GM21423 (cell line): ENCODE measurements around the gene ATP1A2.

Experiments
- ATAC-seq: cut with Tn5 transposase; IDR thresholded peaks from one replicate; pipeline ENCODE4 v1.9.1; 2021; ENCODE audit warnings: mild to moderate bottlenecking, moderate library complexity; ENCODE audit not compliant: unreplicated experiment

Gene ATP1A2

DNA sequence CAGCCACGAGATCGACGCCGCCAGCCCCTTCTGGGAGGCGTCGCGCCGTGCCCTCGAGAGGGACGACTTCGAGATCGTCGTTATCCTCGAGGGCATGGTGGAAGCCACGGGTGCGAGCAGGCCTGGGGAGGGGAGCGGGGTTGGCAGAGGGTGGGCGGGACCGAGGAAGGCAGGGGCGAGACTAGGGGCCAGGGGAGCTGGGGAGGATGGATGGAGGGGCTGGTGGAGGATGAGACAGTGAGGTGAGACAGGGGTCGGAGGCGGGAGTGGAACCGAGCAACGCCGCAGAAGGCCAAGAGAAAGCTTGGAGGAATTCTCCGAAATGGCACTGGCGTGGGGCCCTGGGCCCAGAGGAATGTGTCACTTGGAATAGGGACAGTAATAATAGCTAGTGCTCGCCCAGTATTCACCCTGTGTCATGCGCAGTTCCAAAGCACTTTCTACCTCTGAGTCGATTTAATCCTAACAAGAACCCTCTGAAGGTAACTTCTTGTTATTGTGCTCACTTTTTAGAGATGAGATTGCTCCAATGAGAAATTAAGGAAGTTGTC, 30.7 kb upstream of the ATP1A2 start:
- no peak for ATAC-seq

DNA sequence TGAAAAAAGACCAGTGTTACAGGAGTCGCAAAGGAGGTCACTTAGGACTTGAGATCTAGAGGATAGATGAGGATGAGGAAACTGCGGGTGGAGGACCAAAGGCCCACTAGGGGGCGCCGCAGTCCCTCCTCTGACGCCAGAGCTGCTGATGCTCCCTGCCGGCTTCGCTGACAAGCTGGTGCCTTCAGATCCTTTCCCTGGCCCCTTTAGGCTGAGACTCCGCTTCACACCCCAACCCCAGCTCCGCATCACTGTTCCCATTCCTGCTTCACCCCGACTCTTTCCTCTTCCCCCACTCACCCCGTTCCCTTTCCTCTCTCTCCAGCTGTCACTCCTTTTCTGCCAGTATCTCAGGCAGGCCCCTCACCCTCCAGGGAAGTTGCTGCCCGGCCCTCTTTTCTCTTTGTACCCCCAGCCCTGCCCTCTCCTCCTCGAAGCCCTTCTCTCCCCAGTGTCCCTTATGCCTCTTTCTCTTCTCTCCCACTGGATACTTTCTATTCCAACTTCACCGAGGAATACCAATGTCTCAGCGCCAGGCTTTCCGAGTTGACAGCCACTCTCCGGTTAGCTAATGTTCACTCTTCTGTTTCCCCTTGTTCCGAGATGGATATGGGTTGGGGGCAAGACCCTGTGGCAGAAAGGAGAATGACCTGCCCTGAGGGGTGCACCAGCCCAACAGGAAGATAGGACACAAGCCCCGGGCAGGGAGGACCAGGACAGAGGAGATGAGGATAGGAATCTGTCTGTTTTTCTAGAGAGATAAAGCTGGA, 29.7 kb upstream of the ATP1A2 start:
- no peak for ATAC-seq

GRCh38 chr1:160086456-160086892, 29.1 kb upstream of the ATP1A2 start:
- ATAC-seq, result no peak

DNA sequence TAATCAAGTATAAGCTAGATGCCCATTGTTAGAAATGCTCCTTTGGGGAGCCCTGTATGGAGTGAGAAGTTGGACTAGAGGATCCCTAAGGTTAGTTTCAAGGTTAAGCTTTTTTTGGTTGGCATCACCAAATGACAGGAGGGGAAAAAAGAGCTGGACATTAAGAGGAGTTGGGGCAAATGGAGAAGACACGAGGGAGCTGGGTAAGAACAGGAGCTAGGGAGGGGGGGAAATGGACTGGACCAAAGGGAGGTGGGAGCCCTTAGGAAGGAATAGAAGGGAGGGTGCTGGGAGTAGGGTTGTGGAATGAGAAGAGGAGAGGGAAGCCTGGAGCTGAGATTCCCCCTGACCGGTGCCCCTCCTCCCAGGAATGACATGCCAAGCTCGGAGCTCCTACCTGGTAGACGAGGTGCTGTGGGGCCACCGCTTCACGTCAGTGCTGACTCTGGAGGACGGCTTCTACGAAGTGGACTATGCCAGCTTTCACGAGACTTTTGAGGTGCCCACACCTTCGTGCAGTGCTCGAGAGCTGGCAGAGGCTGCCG, 28.4 kb upstream of the ATP1A2 start:
- no peak for ATAC-seq

GRCh38 chr1:160089883-160090282, 25.7 kb upstream of the ATP1A2 start:
- ATAC-seq, result no peak

DNA sequence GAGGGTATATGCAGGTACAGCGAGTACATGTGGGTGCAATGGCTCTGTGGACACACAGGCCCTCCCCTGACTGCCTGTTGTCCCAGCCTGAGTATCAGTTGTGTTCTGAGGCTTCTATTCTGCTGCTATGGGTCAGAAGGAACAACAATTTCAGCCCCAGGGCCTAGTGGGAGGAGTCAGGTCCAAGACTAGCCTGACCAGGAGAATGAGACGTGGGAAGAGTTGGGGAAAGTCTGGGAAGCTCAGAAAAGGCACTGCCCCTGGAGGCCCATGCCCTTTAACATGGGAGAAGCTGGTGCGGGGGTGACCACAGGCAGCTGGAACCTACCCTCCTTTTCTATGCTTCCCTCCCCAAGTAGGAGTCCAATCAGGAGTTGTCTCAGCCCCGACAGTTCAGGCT, 24.8 kb upstream of the ATP1A2 start:
- no peak for ATAC-seq

GRCh38 chr1:160091666-160092223, 23.8 kb upstream of the ATP1A2 start:
- ATAC-seq, result no peak

DNA sequence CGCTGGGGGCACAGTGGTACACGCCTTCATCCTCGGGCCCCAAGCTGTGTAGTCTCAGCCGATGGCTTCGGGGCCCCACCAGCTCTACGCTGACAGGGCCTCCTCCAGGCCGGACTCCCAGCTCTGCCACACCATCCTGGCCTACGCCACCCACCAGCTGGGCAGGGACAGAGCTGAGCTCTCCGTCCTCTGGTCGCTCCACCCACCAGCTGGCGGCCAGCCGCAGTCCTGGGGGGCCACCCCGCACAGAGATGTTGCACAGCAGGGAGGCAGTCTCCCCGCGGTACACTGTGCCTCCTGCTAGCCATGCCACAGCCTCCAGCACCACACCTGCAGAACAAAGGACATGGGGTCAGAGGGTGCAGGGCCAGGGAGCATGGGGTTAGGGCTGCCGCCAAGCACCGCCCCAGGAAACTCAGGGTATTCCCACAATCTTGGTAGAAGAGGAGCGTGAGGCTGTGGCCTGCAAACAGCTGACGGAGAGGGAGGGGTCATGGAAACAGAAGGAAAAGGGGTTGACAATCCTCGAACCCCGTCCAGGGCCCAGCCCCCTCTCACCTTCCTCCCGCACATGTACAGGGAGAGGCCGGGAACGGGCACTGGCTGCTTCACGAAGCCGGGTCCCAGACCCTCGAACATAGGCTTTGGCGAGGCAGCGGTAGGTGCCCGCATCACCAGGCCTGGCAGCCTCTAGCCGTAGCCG, 23.0 kb upstream of the ATP1A2 start:
- ATAC-seq, result no peak

DNA sequence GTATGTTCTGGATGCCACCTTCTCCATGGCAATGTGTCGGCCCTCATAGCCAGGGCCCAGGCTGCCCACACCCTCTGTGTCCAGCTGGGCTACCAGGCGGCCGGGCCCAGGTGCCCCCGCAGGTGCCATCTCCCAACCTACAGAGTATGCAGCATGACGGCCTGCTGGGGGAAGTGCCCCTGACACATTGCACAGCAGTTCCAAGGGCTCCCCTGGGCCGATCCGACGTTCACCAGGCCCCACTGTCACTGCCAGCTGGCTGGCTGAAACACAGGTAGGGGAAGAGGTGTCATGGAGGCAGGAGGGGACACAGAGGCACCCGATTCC, 22.5 kb upstream of the ATP1A2 start:
- ATAC-seq, result no peak

- ATAC-seq, result no peak
Measured at GRCh38 chr1:160093624-160094290, 21.8 kb upstream of the ATP1A2 start.

GRCh38 chr1:160094291-160094625, 21.3 kb upstream of the ATP1A2 start:
- ATAC-seq, result no peak

DNA sequence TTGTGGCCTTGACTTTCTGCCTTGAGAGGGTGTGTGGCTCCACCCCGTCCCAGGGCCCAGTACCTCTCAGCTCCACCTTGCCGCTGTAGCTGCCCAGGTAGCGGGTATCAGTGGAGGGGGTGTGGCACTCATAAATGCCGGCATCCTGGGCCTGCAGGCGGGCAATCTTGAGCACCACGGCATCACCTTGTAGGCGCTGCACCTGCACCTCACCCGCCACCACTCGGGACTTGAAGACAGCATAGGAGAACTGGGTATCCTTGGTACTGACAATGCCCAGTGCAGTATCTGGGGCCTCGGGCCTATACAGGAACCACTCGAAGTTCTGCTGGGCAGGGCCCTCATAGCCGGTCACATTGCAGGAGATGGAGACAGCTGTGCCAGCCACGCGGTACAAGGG, 20.8 kb upstream of the ATP1A2 start:
- no peak for ATAC-seq

DNA sequence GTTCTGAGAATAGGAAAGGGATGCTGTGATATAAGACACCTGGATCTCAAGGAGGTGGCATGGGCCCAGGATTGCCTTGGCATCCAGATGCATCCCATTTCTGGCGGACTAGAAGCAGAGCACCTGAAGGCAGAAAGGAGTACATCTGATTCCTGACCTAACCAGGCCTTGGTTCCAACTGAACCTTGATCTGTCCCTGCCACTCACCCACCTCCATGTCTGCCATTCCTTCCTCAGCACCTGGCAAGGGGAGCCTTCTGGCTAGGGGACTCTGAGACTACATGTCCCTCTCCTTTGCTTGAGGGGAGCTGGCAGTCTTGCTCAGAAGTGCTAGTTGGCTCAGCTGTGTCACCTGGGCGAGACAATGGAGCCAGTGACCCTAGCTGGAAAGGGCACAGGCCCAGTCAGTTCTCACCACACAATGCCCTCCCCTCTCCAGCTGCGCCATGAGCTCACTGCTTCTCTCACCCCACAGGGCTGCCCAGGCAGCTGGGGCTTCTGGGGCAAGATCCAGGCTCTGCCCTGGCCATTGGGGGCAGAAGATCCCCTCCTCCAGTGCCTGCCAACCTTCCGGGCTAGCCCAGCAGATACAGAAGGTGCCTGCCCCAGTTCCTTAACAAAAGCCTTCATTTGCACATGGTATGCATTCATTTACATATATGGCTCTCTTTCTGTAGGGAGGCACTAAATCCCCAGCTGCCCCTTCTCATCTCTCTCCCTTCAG, 20.0 kb upstream of the ATP1A2 start:
- ATAC-seq, result no peak

- ATAC-seq, result no peak
Measured at GRCh38 chr1:160096274-160097116, 19.1 kb upstream of the ATP1A2 start.

DNA sequence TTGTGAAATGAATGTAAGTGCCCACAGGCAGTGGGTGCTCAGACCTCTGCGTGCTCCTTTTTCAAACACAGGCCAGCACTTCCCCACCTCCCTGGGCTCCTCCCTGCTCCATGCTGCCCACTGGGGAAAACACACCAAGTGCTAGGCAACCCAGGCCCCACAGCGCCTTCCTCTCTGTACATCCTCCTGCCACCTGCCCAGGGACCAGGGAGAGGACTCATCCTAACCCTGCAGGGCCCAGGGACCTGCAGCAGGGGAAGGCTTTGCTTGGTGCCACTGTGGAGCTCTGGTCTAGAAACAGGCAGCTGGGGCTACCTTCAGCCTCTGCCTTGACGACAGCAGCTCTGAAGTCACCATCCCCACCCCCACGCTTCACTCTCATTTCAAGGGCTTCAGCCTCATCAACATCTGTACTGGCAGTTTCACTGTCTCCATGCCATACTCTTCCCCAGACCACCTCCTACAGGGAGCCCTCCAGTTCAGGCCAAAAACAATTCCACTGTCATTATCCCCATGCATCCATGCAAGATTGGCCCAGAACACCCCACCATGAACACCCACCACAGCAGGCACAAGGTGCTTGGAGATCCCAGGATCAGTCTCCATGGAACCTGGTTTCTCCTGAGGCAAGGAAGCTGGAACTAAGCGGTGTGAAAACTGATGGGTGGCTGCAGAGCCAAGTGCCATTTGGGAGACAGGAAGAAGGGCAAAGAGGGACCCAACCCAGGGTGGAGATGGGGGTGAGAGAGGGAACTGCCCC, 18.2 kb upstream of the ATP1A2 start:
- no peak for ATAC-seq

DNA sequence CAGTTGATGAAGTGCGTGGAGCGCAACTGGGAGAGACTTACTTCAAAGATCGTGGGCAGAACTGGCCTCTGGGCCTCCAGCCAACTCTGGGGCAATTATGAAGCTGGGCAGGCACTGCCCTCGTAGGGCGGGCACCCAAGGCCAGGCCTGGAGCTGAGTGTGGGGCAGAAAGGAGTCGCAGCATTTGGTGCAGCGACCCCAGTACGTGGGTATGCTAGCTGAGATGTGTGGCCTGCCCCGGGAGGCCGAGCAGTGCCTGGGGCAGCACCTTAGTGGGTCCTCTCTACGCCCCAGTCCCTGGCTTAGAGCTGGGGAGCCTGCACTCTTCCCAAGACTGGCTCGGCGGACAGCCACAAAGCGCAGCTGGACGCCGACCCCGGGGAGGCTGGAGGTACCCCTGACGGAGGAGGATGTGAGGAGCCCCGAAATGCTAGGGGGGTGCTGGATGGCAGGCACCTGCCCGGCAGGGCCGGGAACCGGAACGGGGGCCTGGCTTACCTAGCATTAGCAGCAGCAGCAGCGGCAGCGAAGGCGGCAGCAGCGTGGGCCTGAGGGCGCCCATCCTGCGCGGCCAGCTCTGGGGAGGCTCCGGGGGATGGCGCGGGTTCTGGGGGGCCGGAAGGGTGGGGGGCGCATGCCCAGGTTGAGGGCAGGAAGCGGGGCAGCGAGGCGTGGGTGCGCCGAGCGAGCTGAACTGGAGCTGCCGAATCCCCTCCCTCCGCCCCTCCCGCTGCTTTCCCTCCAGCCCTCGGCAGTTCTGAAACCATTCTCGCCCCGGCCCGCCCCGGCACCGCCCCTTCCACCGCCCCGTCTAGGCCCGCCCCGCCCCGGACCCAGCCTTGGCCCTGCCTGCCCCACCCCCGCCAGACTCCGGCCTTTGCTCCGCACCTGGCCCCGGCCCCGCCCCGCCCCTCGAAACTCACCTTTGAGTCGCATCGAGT, 17.4 kb upstream of the ATP1A2 start, which contains the start of gene IGSF8:
IGSF8 (minus strand) TSS at position 709 of the 941 bp plus-strand sequence; CDS start at position 562, 147 bp downstream.
- peak; percentile 60 for ATAC-seq

- ATAC-seq, result peak; percentile 76
Measured at GRCh38 chr1:160098852-160099561, 16.6 kb upstream of the ATP1A2 start.
